ENCODE data around the gene SLC6A11.

DNA sequence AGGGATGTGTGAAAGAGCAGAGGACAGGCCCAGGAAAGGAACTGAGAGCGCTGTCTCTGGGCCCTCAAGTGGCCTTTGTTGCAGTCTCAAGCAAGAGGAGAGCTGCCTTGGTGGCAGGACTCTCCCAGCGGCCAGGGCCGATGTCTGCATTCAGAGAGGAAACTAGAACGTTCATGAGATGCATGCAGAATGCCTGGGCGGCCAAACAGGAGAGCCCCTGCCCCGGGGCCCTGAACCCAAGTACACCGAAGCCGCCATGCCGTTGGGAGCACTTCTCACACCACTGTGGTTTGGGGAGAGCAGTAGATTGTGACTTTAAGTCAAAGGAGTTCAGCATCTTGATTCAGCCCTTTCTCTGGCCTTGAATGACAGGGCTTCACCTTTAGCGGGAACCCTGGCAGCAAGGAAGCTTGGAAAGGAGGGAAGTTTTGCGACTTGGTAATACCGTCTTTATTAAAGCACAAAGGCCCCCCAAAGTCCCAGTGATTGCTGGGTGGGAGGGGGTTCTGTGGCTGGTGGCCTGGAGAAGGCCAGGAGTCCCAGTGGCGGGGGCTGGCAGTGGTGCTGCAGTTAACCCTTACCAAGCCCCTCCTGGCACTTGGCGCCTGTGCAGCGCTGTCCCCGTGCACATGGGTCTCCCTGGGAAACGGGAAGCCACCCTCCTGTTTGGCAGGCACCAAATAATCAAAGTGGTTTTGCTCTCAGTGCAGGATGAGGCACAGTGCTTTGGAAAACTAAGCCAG is 36.2 kb downstream of the SLC6A11 start:
- TF ChIP-seq, protein P1, sequence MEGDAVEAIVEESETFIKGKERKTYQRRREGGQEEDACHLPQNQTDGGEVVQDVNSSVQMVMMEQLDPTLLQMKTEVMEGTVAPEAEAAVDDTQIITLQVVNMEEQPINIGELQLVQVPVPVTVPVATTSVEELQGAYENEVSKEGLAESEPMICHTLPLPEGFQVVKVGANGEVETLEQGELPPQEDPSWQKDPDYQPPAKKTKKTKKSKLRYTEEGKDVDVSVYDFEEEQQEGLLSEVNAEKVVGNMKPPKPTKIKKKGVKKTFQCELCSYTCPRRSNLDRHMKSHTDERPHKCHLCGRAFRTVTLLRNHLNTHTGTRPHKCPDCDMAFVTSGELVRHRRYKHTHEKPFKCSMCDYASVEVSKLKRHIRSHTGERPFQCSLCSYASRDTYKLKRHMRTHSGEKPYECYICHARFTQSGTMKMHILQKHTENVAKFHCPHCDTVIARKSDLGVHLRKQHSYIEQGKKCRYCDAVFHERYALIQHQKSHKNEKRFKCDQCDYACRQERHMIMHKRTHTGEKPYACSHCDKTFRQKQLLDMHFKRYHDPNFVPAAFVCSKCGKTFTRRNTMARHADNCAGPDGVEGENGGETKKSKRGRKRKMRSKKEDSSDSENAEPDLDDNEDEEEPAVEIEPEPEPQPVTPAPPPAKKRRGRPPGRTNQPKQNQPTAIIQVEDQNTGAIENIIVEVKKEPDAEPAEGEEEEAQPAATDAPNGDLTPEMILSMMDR (IDR thresholded peaks at IDR 0.05): no peak
- TF ChIP-seq POLR2AphosphoS5 (IDR thresholded peaks at IDR 0.05): no peak

Data from gastroesophageal sphincter (tissue), 3 donors.